Kidney epithelial cell (primary cell): ENCODE data around the gene CCDC57. TPM values are rescaled to one million over a fixed set of nuclear protein-coding genes. Genes with fewer than 3 reads are reported as not detected.

Experiments used
- DNase-seq: peaks from one replicate; pipeline ENCODE4 v3.0.0-alpha.2; 2010; ENCODE audit warnings: low read depth
- H3K27me3 ChIP-seq: 2 replicates; pipeline ENCODE4 v1.6.0; 2011; ENCODE audit warnings: low read length; ENCODE audit not compliant: control insufficient read depth, insufficient read depth
- H3K36me3 ChIP-seq: 2 replicates; pipeline ENCODE4 v1.5.1; 2011; ENCODE audit warnings: low read length; ENCODE audit not compliant: control insufficient read depth, insufficient read depth
- H3K4me3 ChIP-seq: 2 replicates; pipeline ENCODE4 v1.5.1; 2011; ENCODE audit warnings: low read depth, mild to moderate bottlenecking, control low read depth, low read length
- total RNA-seq: library from RNA; depleted of rRNA; stranded (reverse); fragments of >200 nt; gene quantifications from 2 replicates; pipeline ENCODE4 v1.2.3, GENCODE V29; 2015
- TF ChIP-seq, protein P1 (sequence below): IDR thresholded peaks from 2 replicates; pipeline ENCODE4 v1.5.1; 2011; ENCODE audit warnings: mild to moderate bottlenecking, moderate library complexity, low read length, control low read depth, inconsistent platforms; ENCODE audit not compliant: insufficient read depth, poor library complexity, severe bottlenecking

Gene CCDC57
- total RNA-seq, 1 donor from 2014 or later: 25.5 TPM

DNA sequence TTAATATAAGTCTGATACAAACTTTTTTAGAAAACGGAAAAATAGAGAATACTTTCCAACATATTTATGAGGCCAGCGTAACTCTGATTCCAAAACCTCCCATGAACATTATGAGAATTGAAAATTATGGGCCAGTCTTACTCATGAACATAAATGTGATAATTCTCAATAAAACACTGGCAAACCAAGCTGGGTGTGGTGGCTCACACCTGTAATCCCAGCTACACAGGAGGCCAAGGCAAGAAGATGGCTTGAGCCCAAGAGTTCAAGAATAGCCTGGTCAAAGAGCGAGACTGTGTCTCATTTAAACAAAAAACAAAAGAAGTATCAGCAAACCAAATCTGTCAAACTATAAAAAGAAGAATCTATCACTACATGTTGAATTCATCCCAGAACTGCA, 47.8 kb downstream of the CCDC57 start:
- TF ChIP-seq, protein P1, sequence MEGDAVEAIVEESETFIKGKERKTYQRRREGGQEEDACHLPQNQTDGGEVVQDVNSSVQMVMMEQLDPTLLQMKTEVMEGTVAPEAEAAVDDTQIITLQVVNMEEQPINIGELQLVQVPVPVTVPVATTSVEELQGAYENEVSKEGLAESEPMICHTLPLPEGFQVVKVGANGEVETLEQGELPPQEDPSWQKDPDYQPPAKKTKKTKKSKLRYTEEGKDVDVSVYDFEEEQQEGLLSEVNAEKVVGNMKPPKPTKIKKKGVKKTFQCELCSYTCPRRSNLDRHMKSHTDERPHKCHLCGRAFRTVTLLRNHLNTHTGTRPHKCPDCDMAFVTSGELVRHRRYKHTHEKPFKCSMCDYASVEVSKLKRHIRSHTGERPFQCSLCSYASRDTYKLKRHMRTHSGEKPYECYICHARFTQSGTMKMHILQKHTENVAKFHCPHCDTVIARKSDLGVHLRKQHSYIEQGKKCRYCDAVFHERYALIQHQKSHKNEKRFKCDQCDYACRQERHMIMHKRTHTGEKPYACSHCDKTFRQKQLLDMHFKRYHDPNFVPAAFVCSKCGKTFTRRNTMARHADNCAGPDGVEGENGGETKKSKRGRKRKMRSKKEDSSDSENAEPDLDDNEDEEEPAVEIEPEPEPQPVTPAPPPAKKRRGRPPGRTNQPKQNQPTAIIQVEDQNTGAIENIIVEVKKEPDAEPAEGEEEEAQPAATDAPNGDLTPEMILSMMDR: no peak
- Histone ChIP-seq H3K4me3 (no peak overlapping the region), H3K27me3 (no peaks in the 10 kb centered on the region), H3K36me3 (no peaks in the 10 kb centered on the region)
- no peak for DNase-seq

DNA sequence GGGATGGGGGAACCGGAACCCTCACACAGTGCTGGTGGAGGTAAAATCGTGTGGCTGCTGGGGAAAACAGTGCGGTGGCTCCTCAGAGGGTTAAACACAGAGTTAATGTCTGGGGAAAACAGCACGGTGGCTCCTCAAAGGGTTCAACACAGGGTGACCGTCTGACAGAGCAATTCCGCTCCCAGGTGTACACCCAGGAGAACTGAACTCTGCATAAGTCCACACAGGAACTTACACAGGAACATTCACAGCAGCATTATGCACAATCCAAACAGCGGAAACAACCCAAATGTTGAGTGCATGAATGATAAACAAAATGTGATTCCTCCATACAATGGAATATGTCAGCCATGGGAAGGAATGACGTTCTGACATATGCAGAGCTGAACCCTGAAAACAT, 51.4 kb downstream of the CCDC57 start:
- no peak for DNase-seq
- Histone ChIP-seq H3K27me3 (no peaks in the 10 kb centered on the region), H3K4me3 (no peak overlapping the region), H3K36me3 (peaks cover 2% of the 10 kb centered on the region)
- TF ChIP-seq, protein P1: no peak

DNA sequence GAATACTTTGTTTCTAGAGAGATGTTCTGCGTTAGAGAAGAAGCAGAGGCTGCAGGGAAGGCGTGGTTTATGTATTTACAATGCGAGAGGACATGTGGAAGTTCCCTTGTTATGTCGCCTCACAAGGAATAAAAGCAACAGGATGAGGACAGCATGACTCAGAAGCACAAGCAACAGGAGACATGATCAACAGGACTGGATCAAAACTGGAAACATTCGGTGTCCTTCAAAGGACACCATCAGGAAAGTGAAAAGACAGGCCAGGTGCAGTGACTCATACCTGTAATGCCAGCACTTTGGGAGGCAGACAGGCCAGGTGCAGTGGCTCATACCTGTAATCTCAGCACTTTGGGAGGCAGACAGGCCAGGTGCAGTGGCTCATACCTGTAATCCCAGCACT, 52.6 kb downstream of the CCDC57 start:
- TF ChIP-seq, protein P1: no peak
- Histone ChIP-seq H3K27me3 (no peaks in the 10 kb centered on the region), H3K36me3 (peaks cover 2% of the 10 kb centered on the region), H3K4me3 (no peak overlapping the region)
- peak; percentile 23 for DNase-seq

DNA sequence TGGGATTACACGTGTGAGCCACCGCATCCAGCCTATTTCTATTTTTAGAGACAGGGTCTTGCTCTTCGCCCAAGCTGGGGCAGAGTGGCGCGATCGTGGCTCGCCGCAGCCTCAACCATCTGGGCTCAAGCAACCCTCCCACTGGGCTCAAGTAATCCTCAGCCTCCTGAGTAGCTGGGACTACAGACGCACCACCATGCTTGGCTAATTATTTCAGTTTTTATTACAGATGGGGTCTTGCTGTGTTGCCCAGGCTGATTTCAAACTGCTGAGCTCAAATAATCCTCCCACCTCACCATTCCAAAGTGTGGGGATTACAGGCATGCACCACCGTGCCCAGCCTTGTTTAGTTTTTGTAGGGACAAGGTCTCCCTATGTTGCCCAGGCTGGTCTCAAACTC, 53.8 kb downstream of the CCDC57 start:
- peaks cover 2% of the 10 kb centered on the region for H3K36me3 ChIP-seq

GRCh38 chr17:82157046-82158035, 55.3 kb downstream of the CCDC57 start:
- Histone ChIP-seq H3K36me3 (peaks cover 2% of the 10 kb centered on the region), H3K27me3 (no peaks in the 10 kb centered on the region), H3K4me3 (no peak overlapping the region)
- TF ChIP-seq, protein P1: no peak
- no peak for DNase-seq

More for the DNA sequence above, 53.8 kb downstream of the CCDC57 start:
- TF ChIP-seq, protein P1: no peak
- DNase-seq: no peak
- Histone ChIP-seq H3K27me3 (no peaks in the 10 kb centered on the region), H3K4me3 (no peak overlapping the region)
